Liver (tissue), 9 donors: ENCODE results near the gene IP6K1. TPM values are rescaled to one million over a fixed set of nuclear protein-coding genes. Genes with fewer than 3 reads are reported as not detected.

Experiments
- DNase-seq: peaks from one replicate; pipeline ENCODE4 v3.0.0-alpha.2; 2017; ENCODE audit warnings: low spot score
- H3K27ac ChIP-seq, 2 donors: one replicate each; pipeline ENCODE4 v1.7.0; 2013; ENCODE audit warnings: inconsistent platforms in 2 of 2, low read length in 2 of 2, control low read depth in 1 of 2, low read depth in 1 of 2, mild to moderate bottlenecking in 1 of 2
- H3K27me3 ChIP-seq, 4 donors: one replicate each; pipeline versions ENCODE4 v1.6.1 to v1.7.0; 2013; ENCODE audit warnings: low read length in 3 of 4, inconsistent platforms in 1 of 4, mild to moderate bottlenecking in 1 of 4, moderate library complexity in 1 of 4; ENCODE audit not compliant: control insufficient read depth in 4 of 4, insufficient read depth in 4 of 4
- H3K36me3 ChIP-seq, 4 donors: one replicate each; pipeline versions ENCODE4 v1.6.1 to v1.7.0; 2013; ENCODE audit warnings: low read length in 3 of 4, mild to moderate bottlenecking in 3 of 4, low read depth in 1 of 4, moderate library complexity in 1 of 4; ENCODE audit not compliant: control insufficient read depth in 4 of 4, insufficient read depth in 3 of 4
- H3K4me1 ChIP-seq, 4 donors: one replicate each; pipeline versions ENCODE4 v1.6.1 to v1.7.0; 2013; ENCODE audit warnings: low read length in 3 of 4, mild to moderate bottlenecking in 3 of 4, moderate library complexity in 1 of 4; ENCODE audit not compliant: control insufficient read depth in 4 of 4, insufficient read depth in 4 of 4
- H3K4me3 ChIP-seq, 3 donors: one replicate each; pipeline versions ENCODE4 v1.6.1 to v1.7.0; 2013; ENCODE audit warnings: low read length in 3 of 3, control low read depth in 1 of 3, low read depth in 1 of 3, mild to moderate bottlenecking in 1 of 3
- H3K9ac ChIP-seq, 2 donors: one replicate each; pipeline ENCODE4 v1.7.0; 2013; ENCODE audit warnings: low read length in 2 of 2, mild to moderate bottlenecking in 2 of 2, moderate library complexity in 2 of 2, control low read depth in 1 of 2, low read depth in 1 of 2
- H3K9me3 ChIP-seq, 4 donors: one replicate each; pipeline versions ENCODE4 v1.6.1 to v1.7.0; 2013; ENCODE audit warnings: low read length in 3 of 4; ENCODE audit not compliant: control insufficient read depth in 4 of 4
- EGR1 ChIP-seq, 2 donors: IDR thresholded peaks; 2 replicates each; pipeline ENCODE4 v1.6.1; 2016 to 2018; ENCODE audit warnings: antibody characterized with exemption in 2 of 2, low read depth in 2 of 2
- FOXA1 ChIP-seq: IDR thresholded peaks from 2 replicates; pipeline ENCODE4 v1.6.1; 2016; ENCODE audit warnings: antibody characterized with exemption
- FOXA2 ChIP-seq: IDR thresholded peaks from 2 replicates; pipeline ENCODE4 v1.6.1; 2016; ENCODE audit warnings: antibody characterized with exemption
- GABPA ChIP-seq, 2 donors: IDR thresholded peaks in 1 of 2; conservative IDR thresholded peaks in 1 of 2; 2 replicates each; pipeline ENCODE4 v1.6.1; 2016; ENCODE audit warnings: antibody characterized with exemption in 2 of 2, mild to moderate bottlenecking in 1 of 2, moderate library complexity in 1 of 2
- HNF4A ChIP-seq, 2 donors: conservative IDR thresholded peaks; 2 replicates each; pipeline ENCODE4 v1.6.1; 2016; ENCODE audit warnings: antibody characterized with exemption in 2 of 2, mild to moderate bottlenecking in 2 of 2
- HNF4G ChIP-seq: IDR thresholded peaks from 2 replicates; pipeline ENCODE4 v1.6.1; 2016; ENCODE audit warnings: antibody characterized with exemption
- JUND ChIP-seq, 2 donors: IDR thresholded peaks; 2 replicates each; pipeline ENCODE4 v1.6.1; 2016; ENCODE audit warnings: antibody characterized with exemption in 2 of 2
- NR2F2 ChIP-seq: IDR thresholded peaks from 2 replicates; pipeline ENCODE4 v1.6.1; 2016; ENCODE audit warnings: antibody characterized with exemption
- SP1 ChIP-seq: IDR thresholded peaks from 2 replicates; pipeline ENCODE4 v1.6.1; 2018; ENCODE audit warnings: antibody characterized with exemption, mild to moderate bottlenecking
- TAF1 ChIP-seq: conservative IDR thresholded peaks from 2 replicates; pipeline ENCODE4 v1.6.1; 2016; ENCODE audit warnings: antibody characterized with exemption, mild to moderate bottlenecking
- YY1 ChIP-seq: IDR thresholded peaks from 2 replicates; pipeline ENCODE4 v1.6.1; 2016; ENCODE audit warnings: antibody characterized with exemption, mild to moderate bottlenecking
- WGBS: extraction: QIAGEN DNeasy Blood & Tissue Kit; methylation state at CpG from one replicate; pipeline ENCODE4 v1.1.7; 2013; 5-methylcytosine and 5-hydroxymethylcytosine counted together
- polyA plus RNA-seq, 2 donors: library from polyadenylated mRNA; stranded (reverse) in 1 of 2; unstranded in 1 of 2; fragments of 200-250 nt in 1 of 2; fragments of >200 nt in 1 of 2; fragmentation: Nextera tagmentation in 1 of 2; extraction: Ambion mirVana in 1 of 2; gene quantifications; one replicate each; pipeline versions ENCODE4 v1.2.1 to v1.2.3, GENCODE V29; 2013 to 2015
- total RNA-seq, 2 donors: library from RNA; depleted of rRNA; stranded (reverse); fragments of >200 nt; gene quantifications; one replicate each; pipeline ENCODE4 v1.2.3, GENCODE V29; 2014
- TF ChIP-seq, protein P1 (sequence below): IDR thresholded peaks from 2 replicates; pipeline ENCODE4 v1.6.1; 2016; ENCODE audit warnings: antibody characterized with exemption
- TF ChIP-seq, protein P2 (sequence below): IDR thresholded peaks from 2 replicates; pipeline ENCODE4 v1.6.1; 2016; ENCODE audit warnings: antibody characterized with exemption
- TF ChIP-seq, protein P3 (sequence below): IDR thresholded peaks from 2 replicates; pipeline ENCODE4 v1.6.1; 2016; ENCODE audit warnings: antibody characterized with exemption, mild to moderate bottlenecking
- TF ChIP-seq, protein P4 (sequence below): fragments of 150-350 bp; IDR thresholded peaks from 2 replicates; pipeline ENCODE4 v1.5.1; 2017; ENCODE audit warnings: improper control_type of control experiment, low read depth, low read length; ENCODE audit not compliant: missing input control
- TF ChIP-seq, protein P5 (sequence below): IDR thresholded peaks from 2 replicates; pipeline ENCODE4 v1.6.1; 2016; ENCODE audit warnings: antibody characterized with exemption
- donor health status: healthy.
- donor health status: healthy.
- donor health status: healthy.
- donor health status: healthy.
- donor health status: healthy.

The IP6K1 gene
- total and polyA plus RNA-seq, 4 donors, result 6.6 to 32.3 (median 18.1) TPM

DNA sequence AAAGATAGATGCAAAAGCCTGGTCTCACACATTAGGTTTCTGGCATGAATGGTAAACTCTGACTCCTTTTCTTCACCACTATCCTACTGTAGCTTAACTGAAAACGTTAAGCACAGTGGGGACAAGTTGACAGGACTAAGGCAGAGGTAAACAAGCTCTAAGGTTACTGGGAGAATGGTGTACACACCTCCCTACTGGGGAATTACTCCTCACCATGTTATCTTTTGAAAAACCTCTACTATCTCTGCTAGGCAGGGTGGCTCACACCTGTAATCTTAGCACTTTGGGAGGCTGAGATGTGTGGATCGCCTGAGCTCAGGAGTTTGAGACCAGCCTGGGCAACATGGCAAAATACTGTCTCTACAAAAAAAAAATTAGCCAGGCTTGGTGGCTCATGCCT, 29.1 kb downstream of the IP6K1 start:
- Histone ChIP-seq H3K9me3 (no peaks in the 10 kb centered on the region), H3K27me3 (no peaks in the 10 kb centered on the region), H3K9ac (no peak overlapping the region), H3K4me1 (no peaks in the 10 kb centered on the region), H3K36me3 (peaks cover 0 to 2% (median 0%) of the 10 kb centered on the region in 4 donors), H3K27ac (no peak overlapping the region), H3K4me3 (no peak overlapping the region)
- DNase-seq, result no peak
- WGBS, result 78% methylated on average over 2 of the region's 2 CpGs
- TF ChIP-seq HNF4G (no peak), JUND (IDR thresholded peaks at IDR 0.05) (no peak), HNF4A (conservative IDR thresholded peaks at IDR 0.05) (no peak), FOXA2 (no peak), TAF1 (no peak), FOXA1 (no peak)
- TF ChIP-seq, protein P1, sequence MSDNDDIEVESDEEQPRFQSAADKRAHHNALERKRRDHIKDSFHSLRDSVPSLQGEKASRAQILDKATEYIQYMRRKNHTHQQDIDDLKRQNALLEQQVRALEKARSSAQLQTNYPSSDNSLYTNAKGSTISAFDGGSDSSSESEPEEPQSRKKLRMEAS, result no peak
- TF ChIP-seq, protein P2, sequence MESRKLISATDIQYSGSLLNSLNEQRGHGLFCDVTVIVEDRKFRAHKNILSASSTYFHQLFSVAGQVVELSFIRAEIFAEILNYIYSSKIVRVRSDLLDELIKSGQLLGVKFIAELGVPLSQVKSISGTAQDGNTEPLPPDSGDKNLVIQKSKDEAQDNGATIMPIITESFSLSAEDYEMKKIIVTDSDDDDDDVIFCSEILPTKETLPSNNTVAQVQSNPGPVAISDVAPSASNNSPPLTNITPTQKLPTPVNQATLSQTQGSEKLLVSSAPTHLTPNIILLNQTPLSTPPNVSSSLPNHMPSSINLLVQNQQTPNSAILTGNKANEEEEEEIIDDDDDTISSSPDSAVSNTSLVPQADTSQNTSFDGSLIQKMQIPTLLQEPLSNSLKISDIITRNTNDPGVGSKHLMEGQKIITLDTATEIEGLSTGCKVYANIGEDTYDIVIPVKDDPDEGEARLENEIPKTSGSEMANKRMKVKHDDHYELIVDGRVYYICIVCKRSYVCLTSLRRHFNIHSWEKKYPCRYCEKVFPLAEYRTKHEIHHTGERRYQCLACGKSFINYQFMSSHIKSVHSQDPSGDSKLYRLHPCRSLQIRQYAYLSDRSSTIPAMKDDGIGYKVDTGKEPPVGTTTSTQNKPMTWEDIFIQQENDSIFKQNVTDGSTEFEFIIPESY, result no peak
- TF ChIP-seq, protein P3, sequence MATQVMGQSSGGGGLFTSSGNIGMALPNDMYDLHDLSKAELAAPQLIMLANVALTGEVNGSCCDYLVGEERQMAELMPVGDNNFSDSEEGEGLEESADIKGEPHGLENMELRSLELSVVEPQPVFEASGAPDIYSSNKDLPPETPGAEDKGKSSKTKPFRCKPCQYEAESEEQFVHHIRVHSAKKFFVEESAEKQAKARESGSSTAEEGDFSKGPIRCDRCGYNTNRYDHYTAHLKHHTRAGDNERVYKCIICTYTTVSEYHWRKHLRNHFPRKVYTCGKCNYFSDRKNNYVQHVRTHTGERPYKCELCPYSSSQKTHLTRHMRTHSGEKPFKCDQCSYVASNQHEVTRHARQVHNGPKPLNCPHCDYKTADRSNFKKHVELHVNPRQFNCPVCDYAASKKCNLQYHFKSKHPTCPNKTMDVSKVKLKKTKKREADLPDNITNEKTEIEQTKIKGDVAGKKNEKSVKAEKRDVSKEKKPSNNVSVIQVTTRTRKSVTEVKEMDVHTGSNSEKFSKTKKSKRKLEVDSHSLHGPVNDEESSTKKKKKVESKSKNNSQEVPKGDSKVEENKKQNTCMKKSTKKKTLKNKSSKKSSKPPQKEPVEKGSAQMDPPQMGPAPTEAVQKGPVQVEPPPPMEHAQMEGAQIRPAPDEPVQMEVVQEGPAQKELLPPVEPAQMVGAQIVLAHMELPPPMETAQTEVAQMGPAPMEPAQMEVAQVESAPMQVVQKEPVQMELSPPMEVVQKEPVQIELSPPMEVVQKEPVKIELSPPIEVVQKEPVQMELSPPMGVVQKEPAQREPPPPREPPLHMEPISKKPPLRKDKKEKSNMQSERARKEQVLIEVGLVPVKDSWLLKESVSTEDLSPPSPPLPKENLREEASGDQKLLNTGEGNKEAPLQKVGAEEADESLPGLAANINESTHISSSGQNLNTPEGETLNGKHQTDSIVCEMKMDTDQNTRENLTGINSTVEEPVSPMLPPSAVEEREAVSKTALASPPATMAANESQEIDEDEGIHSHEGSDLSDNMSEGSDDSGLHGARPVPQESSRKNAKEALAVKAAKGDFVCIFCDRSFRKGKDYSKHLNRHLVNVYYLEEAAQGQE, result no peak
- TF ChIP-seq, protein P4, sequence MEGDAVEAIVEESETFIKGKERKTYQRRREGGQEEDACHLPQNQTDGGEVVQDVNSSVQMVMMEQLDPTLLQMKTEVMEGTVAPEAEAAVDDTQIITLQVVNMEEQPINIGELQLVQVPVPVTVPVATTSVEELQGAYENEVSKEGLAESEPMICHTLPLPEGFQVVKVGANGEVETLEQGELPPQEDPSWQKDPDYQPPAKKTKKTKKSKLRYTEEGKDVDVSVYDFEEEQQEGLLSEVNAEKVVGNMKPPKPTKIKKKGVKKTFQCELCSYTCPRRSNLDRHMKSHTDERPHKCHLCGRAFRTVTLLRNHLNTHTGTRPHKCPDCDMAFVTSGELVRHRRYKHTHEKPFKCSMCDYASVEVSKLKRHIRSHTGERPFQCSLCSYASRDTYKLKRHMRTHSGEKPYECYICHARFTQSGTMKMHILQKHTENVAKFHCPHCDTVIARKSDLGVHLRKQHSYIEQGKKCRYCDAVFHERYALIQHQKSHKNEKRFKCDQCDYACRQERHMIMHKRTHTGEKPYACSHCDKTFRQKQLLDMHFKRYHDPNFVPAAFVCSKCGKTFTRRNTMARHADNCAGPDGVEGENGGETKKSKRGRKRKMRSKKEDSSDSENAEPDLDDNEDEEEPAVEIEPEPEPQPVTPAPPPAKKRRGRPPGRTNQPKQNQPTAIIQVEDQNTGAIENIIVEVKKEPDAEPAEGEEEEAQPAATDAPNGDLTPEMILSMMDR, result no peak
- TF ChIP-seq, protein P5, sequence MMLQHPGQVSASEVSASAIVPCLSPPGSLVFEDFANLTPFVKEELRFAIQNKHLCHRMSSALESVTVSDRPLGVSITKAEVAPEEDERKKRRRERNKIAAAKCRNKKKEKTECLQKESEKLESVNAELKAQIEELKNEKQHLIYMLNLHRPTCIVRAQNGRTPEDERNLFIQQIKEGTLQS, result no peak

DNA sequence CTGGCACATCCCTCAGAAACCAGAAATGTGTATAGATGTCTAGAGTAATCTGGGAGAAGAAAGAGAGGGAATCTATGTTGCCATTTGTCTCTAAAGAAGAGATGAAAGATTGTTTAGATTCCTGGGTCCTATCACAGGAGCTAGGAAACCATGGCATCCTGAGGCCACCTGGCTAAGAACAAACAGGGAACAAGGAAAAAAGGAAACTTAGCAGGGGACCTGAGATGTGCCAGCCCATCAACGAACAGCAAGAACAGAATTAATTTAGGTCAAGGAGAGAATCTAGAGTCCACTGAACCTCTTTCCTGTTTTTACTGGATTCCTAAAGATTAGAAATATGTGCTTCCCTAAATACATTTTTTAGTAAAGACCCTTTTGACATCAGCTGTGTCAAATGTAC, 30.3 kb downstream of the IP6K1 start:
- Histone ChIP-seq H3K4me1 (no peaks in the 10 kb centered on the region), H3K27me3 (no peaks in the 10 kb centered on the region), H3K36me3 (peaks cover 0 to 2% (median 0%) of the 10 kb centered on the region in 4 donors), H3K9ac (no peak overlapping the region), H3K27ac (no peak overlapping the region), H3K9me3 (no peaks in the 10 kb centered on the region), H3K4me3 (no peak overlapping the region)
- no peak for DNase-seq
- WGBS, result 78% methylated on average over 1 of the region's 1 CpG
- TF ChIP-seq, protein P5, result no peak
- TF ChIP-seq FOXA2 (no peak), HNF4A (conservative IDR thresholded peaks at IDR 0.05) (no peak), SP1 (no peak), NR2F2 (no peak), EGR1 (IDR thresholded peaks at IDR 0.05; ENCODE audit: low read depth in 2 of 2) (no peak), YY1 (no peak), GABPA (IDR thresholded peaks at IDR 0.05 in 1 of 2, conservative IDR thresholded peaks at IDR 0.05 in 1 of 2) (no peak), JUND (IDR thresholded peaks at IDR 0.05) (no peak), FOXA1 (no peak), TAF1 (no peak)
- TF ChIP-seq, protein P3, result no peak
- TF ChIP-seq, protein P2, result no peak
